H1 (cell line): ENCODE results near the gene ARHGEF26. TPM values are rescaled to one million over a fixed set of nuclear protein-coding genes. Genes with fewer than 3 reads are reported as not detected.

Experiments
- HDAC2 ChIP-seq, 2 experiments: fragments of 300-600 bp in 1 of 2; sonication (generic) in 1 of 2; IDR thresholded peaks; 2 replicates each; pipeline ENCODE4 v1.6.1; 2011 to 2012; ENCODE audit warnings: low read depth in 2 of 2, low read length in 2 of 2, mild to moderate bottlenecking in 2 of 2, moderate library complexity in 2 of 2, borderline replicate concordance in 1 of 2, inconsistent platforms in 1 of 2
- polyA plus RNA-seq, 7 experiments: library from polyadenylated mRNA; depleted of rRNA in 3 of 7; stranded (reverse) in 5 of 7; unstranded in 2 of 7; fragments of >200 nt in 5 of 7; fragments of 200-250 nt in 2 of 7; gene quantifications; 1 replicate in 5 of 7; 2 replicates in 1 of 7; 4 replicates in 1 of 7; pipeline versions ENCODE4 v1.2.1 to v1.2.3, GENCODE V29; 2011 to 2013; ENCODE audit warnings: missing spikeins in 2 of 7, mixed read lengths in 2 of 7
- total RNA-seq: library from RNA; stranded (reverse); fragmentation: NEBNext Ultra II Directional; extraction: Animal tissue kit (Norgen Biotek cat#: 25700); gene quantifications from 2 replicates; pipeline ENCODE4 v1.2.1, GENCODE V29; 2021

Gene ARHGEF26
- total and polyA plus RNA-seq, 2 of the 8 experiments (the other 6 are each of a cell fraction or from before 2014, with no cell fraction given), result 3.1 to 15.6 TPM

DNA sequence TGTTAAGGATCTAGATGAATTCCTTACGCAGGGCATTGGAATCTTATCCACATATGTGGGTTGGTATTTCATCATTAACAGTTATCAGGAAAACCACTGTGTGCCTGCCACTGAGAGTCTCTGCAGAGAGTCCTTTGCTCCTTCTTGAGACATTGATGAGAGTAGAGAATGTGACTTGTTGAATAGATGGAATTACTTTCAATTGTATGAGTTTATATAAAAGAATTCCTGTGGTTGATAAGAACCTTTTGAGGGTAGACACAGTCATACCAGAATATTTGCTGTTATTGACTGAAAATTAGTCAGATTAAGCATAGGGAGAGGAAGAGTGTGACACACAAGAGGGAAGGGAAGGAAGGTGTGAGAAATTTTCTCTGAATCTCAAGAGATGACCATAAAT, 30.8 kb downstream of the ARHGEF26 start (continued):
- no peak for TF ChIP-seq HDAC2 (IDR thresholded peaks at IDR 0.05; ENCODE audit: borderline replicate concordance in 1 of 2, low read depth in 2 of 2, low read length in 2 of 2)
